Esophagus (tissue), 2 donors: ENCODE data around the gene WFS1. TPM values are rescaled to one million over a fixed set of nuclear protein-coding genes. Genes with fewer than 3 reads are reported as not detected.

Experiments used
- polyA plus RNA-seq, 2 donors: library from polyadenylated mRNA; stranded (reverse); fragments of 200-250 nt; gene quantifications; one replicate each; pipeline ENCODE4 v1.2.3, GENCODE V29; 2013
- donor health status: healthy with polysubstance abuse.
- donor health status: Bipolar disorder and iron deficiency.

Gene WFS1
- polyA plus RNA-seq, 2 donors: 4.6 to 8.2 TPM

Other genes starting within 250 kb of the WFS1 start
- under 1 TPM; 0.13 to 0.31 TPM for gene JAKMIP1, start 69.3 kb upstream of the WFS1 start, polyA plus RNA-seq
- 10 to 100 TPM; 23.2 to 26.7 TPM for gene PPP2R2C, start 202.8 kb downstream of the WFS1 start, polyA plus RNA-seq